NCI-H2081 (cell line): ENCODE results near the gene CD14.
"Not testable (repeated sequence)": the region's sequence is repeated elsewhere in the genome, so short reads cannot be mapped to it uniquely, and the experiment has no call there.

Experiments used
- DNase-seq, 2 experiments: peaks; one replicate each; lab custom pipeline; 2025; lab: John Stamatoyannopoulos, UW

The CD14 gene

DNA sequence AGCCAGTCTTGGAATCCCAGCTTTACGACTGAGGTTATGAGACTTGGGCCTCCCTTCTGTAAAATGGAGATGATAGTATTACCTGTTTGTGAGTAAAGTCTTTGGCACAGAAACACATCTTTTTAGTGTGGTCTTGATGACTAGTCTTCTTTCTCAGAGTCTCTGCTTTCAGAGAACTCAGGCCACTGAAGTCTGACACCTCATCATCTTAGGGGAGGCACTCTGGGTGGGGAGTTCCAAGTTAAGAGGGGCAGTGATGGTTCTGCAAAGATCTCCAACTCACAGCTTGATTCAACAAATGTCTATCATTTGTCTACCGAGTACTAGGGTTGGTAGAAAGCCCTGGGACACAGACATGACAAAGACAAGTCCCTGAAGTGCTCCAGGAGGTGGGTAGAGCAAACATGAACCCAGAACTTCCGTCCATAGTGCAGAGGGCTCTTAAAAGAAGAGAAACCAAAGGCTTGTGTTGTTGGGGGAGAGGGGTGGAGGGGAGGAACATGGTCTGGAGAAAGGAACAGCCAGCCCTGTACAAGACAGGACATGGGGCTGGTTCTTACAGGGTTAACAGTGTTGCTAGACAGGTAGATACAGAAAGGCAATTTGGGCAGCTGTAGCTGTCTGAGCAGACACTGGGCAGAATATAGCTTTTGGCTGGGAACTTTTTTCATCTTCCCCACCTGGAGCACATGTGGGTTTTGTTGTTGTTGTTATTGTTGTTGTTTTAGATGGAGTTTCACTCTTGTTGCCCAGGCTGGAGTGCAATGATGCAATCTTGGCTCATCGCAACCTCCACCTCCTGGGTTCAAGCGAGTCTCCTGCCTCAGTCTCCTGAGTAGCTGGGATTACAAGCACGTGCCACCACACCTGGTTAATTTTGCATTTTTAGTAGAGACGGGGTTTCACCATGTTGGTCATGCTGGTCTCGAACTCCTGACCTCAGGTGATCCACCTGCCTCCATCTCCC is 2.6 kb upstream of the CD14 start:
- no peak for DNase-seq

DNA sequence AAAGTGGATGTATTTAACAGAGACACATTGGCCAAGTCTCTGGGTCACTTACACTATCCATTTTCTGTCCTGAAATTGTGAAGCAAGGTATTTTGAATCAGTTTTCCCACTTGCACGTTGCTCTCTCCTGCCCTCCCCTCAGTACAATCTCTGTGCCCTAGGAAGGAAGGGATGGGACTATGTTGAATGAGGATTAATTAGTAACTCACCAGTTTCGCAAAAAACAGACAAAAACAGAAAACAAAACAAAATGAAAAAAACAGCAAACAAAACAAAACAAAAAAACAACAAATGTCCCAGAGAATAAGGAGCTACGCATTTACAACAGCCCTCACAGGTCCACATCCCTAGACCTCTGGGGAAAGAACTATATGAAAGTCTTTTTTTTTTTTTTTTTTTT is 1.1 kb upstream of the CD14 start:
- DNase-seq, result no peak

DNA sequence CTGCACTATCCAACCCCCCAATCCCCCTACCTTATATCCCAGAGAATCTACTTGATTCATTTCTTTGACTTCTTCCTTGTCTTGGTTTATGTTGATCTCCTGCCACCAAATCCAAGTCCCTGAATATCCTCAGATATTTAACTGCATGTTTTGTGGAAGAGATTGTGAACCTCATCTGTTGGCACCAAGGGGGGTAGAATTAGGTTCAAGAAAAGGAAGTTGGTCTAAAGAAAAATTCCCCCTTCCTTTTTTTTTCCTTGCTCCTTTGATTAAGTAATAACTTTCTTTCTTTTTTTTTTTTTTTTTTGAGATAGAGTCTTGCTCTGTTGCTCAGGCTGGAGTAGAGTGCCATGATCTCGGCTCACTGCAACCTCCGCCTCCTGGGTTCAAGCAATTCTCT is 526 bp upstream of the CD14 start:
- DNase-seq, result no peak

DNA sequence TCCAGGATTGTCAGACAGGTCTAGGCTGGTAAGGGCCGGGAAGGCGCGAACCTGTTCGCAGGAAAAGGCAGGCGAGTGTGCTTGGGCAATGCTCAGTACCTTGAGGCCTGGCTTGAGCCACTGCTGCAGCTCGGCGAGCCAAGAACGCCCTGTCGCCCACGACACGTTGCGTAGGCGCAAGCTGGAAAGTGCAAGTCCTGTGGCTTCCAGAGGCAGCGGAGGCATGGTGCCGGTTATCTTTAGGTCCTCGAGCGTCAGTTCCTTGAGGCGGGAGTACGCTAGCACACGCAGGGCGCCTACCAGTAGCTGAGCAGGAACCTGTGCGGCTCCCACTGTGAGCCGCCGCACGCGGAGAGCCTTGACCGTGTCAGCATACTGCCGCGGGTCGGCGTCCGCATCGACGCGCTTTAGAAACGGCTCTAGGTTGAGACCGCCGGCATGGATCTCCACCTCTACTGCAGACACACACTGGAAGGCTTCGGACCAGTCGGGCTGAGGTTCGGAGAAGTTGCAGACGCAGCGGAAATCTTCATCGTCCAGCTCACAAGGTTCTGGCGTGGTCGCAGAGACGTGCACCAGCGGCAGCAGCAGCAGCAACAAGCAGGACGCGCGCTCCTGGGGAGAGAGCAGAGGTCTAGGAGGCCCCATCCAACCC is 482 bp downstream of the CD14 start:
- no peak for DNase-seq

DNA sequence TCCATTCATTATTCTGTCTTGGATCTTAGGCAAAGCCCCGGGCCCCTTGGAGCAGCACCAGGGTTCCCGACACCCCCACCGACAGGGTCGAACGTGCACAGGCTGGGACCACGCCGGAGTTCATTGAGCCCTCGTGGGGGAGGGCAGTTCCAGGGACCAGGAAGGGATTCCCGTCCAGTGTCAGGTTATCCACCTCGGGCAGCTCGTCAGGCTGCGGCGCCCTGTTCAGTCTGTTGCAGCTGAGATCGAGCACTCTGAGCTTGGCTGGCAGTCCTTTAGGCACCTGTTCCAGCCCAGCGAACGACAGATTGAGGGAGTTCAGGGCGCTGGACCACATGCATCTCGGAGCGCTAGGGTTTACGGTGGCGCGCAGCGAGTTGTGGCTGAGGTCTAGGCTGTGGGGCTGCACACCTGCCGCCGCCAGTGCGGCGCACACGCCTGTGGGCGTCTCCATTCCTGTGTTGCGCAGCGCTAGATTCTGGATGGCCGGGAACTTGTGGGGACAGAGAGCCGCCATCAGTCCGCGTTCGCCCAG is 1.1 kb downstream of the CD14 start:
- no peak for DNase-seq

DNA sequence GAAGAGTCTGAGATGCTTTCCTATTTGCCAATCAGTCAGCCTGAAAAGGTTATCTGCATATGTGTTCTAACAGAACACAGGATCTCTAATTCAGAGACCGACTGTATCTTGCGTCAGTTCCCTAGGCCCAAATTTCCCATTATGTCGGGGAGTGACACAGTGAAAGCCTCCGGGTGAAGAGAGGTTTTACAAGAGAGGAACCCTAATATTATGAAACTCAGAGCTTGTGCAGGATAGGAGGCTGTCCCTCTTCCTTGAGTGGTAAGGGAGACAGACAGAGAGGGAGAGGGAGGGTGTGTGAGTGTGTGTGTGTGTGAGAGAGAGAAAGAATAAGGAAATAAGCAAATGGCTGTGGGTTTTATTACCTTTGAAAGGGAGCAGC is 1.9 kb downstream of the CD14 start:
- DNase-seq, result no peak

DNA sequence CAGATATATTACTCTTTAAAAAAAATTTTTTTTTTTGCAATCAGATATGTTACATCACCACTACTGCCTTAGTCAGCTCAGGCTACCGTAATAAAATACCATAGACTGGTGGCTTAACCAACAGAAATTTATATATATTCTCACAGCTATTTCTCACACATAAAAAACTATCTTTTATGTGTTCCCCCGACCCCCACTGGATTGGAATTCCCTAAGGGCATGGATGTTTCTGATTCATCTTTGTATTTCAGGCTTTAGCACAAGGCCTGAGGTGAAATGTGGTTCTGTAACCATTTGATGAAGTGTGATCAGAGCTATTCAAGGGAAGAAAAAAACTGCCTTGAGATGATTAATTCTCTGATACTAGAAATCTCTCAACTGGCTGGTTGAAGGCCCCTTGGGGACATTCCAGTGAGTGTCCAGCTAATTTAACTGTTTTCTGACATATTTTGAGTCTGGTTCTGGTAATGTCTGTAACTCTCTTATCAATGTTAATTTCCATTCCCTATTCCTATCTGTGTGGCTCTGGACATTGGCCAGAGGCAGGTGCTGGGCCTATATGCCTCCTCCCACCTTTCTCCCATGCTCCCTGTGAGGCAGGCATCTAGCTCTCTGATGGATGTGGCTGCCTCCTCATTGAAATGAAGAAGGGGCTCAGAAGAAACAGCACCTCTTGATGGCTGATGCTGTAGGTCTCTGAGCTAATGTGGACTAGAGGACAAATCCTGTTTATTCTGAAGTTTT is 2.5 kb downstream of the CD14 start:
- no peak for DNase-seq

DNA sequence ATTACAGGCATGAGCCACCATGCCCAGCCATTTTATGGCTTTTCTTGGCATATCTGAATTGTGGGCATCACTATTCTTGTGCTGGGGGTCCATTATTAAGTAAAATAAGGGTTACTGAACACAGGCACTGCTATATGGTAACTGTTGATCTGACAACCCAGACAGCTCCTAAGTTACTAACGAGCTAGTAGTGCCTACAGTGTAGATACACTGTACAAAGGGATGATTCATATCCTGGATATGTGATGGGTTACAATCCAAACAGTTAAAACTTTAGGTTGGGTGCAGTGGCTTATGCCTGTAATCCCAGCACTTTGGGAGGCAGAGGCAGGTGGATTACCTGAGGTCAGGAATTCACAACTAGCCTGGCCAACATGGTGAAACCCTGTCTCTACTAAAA is 4.3 kb downstream of the CD14 start:
- no peak for DNase-seq

DNA sequence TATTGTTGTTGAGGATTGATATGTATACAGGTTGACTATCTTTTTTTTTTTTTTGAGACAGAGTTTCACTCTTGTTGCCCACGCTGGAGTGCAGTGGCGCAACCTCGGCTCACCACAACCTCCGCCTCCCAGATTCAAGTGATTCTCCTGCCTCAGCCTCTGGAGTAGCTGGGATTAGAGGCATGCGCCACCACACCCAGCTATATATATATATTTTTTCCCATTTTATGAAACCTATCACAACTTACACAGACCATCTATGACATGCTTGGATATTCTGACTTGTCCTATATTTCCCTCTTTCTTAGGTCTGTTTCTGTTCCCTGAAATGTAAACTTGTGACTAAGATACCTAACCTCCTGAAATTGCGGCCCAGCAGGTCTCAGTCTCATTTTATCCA is 5.0 kb downstream of the CD14 start:
- no peak for DNase-seq

DNA sequence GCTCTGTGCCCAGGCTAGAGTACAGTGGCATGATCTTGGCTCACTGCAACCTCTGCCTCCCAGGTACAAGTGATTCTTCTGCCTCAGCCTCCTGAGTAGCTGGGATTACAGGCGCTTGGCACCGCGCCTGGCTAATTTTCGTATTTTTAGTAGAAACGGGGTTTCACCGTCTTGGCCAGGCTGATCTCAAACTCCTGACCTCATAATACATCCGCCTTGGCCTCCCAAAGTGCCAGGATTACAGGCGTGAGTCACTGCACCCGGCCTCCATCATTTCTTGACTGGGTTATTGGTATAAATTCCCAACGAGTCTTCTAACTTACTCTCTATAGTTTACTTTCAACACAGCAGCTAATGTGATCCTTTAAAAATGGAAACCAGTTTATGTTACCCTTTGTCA is 8.1 kb downstream of the CD14 start:
- not testable (repeated sequence) for DNase-seq

DNA sequence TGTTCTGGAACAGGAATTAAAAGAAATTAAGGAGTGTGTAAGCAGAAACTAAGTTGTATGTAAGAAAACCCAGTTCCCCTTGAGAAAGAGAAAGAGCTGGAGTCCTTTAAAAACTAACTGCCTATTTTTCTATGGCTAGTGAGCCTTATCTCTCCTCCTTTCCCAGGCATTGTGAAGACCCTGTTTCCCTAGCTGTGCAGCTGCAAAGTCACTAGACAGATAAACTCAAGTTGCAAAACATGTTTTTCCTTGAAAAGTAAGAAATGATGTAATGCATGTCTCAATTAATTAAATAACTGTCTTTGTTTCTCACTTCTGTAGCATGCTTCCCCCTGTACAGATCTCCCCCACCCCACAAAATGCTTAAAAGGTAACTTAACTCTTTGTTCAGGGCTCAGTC is 9.9 kb downstream of the CD14 start:
- DNase-seq, result not testable (repeated sequence)

DNA sequence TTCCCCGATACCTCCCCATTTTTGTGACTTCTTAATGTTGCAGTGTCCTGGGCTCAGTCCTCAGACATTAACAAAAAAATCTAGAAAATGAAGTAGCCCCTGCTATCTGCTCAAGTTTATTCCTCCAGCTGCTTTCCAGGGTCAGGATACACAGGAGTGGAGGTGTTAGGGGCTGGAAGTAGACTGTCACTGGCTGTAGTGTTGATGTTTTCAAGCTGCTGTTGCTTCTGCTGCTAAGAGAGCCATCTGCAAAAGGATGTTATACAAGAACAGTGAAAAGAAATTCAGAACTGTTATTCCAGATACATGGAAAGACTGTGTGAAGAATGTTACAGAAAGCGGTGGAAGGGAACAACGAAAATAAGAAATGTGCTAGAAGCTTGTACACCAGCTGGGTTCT is 10.7 kb downstream of the CD14 start:
- DNase-seq, result no peak

DNA sequence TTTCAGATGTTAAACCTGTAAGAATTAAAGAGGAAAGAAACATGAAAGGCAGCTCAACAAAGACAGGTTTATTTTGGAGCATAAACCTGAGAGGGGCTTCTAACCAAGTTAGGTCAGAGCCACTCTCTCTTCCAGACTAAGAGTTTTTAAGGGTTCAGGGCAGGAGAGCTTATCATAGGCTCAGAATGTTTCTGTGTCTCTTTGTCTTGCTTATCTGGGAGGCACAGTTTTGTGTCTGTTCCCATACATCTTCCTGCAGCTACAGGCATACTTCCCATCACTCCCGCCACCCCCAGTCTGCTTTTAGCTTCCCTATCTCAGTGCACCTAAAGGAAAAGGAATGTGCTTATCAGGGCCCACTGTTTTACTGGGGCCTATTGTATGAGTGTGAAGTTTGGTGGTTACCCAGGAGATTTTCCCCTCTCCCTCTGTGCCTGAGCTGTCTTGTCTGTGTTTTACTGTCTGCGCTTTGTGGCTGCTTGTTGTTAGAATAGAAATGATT is 21.9 kb downstream of the CD14 start:
- no peak for DNase-seq

DNA sequence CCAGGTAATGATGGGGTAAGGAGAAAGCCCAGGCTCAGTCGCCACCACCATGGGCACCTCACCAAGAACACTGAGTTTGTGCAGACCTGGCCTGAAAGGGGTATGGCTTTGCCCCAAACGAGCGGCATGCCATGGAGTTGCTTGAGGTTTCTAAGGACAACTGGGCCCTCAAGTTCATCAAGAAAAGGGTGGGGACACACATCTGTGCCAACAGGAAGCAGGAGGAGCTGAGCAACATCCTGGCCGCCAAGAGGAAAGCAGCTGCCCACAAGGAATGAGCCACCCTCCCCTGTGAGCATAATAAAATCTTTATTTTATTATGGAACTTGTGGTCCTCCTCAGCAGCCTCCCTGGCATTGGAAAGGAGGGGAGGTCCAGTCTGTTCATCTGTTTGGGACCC is 23.8 kb downstream of the CD14 start:
- DNase-seq, result no peak

DNA sequence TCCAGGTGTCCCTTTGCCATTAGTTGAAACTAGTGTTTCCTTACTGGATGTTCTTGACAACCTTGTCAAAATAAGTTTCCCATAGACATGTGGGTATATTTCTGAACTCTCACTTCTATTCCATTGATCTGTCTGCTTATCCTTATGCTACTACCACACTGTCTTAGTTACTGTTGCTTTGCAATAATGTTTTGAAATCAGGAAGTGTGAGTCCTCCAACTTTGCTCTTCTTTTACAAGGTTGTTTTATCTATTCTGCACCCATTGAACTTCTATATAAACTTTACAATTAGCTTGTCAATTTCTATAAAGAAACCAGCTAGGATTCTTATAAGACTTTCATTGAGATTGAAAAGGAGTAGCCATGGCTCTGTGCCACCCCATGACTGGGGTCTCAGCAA is 24.3 kb downstream of the CD14 start:
- no peak for DNase-seq

DNA sequence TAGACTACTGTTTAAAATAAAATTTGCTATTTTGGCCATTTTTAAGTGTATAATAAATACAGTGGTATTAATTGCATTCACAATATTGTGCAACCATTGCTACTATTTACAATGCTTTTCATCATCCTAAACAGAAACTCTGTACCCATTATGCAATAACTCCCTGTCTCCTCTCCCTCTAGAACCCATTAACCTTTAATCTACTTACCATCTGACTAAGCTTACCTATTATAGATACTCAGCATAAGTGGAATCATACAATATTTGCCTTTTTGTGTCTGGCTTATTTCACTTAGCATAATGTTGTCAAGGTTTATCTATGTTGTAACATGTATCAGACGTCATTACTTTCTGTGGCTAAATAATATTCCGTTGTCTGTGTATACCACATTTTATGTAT is 25.9 kb downstream of the CD14 start:
- no peak for DNase-seq

DNA sequence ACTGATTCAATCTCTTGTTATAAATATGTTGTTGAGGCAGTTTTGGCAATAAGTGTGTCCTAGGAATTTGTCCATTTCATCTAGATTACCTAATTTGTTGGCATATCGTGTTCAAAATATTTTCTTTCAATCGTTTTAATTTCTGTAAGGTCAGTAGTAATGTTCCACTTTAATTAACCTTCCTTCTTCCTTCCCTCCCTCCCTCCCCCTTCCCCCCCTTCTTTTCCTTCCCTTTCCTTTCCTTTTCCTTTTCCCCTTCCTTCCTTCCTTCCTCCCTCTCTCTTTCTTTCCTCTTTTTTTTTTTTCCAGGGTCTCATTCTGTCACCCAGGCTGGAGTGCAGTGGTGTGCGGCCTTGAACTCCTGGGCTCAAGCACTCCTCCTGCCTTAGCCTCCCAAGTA is 27.1 kb downstream of the CD14 start:
- DNase-seq, result no peak

DNA sequence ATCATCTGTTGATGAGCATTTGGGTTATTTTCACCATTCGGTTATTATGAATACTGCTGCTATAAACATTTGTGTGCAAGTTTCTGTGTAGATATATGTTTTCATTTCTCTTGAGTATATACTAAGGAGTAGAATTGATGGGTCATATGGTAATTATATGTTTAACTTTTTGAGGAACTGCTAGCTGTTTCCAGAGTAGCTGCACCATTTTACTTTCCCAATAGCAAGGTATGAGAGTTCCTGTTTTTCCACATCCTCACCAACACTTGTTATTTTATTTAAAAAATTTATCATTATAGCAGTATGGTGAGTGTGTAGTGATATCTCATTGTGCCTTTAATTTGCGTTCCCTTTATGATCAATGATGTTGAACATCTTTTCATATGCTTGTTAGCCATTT is 29.2 kb downstream of the CD14 start:
- no peak for DNase-seq

DNA sequence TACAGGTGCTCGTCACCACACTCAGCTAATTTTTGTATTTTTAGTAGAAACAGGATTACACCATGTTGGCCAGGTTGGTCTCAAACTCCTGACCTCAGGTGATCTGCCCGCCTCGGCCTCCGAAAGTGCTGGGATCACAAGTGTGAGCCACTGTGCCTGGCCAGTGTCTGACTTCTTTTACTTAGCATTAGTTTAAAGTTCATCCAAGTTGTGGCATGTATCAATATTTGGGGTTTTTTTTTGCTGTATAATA is 29.6 kb downstream of the CD14 start:
- DNase-seq, result not testable (repeated sequence)

DNA sequence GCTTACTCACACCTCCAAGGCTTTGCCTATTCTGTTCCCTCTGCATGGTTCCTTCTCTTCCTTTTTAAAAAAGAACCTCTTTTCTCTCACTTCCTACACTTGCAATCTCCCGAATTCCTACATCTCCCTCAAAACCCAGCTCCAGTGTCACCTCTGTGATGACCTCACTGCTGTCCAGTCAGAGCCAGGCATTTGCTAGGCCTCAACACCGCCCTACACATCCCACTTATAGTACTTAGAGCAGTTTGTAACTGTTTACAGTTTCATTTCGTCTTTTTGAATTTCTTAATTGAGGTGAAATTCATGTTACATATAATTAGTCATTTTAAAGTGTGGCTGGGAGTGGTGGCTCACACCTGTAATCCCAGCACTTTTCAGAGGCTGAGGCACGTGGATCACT is 30.8 kb downstream of the CD14 start:
- DNase-seq, result no peak

DNA sequence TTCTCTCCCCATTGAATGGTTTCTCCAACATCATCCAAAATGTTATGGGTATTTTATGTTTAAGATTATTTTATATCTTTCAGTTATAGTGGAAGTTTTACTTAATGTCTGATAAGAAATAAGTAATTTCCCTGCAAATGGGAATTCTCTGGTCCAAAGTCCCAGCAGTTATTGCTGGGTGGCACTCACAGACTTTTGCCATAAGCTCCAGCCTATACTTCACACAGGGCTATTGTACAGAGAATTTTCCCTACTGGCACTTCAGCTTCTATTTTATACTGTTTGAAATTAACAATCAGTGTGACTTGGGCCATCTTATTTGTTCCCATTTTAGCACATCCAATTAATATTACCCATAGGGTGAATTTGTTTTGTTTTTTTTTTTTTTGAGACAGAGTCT is 32.9 kb downstream of the CD14 start:
- DNase-seq, result no peak

DNA sequence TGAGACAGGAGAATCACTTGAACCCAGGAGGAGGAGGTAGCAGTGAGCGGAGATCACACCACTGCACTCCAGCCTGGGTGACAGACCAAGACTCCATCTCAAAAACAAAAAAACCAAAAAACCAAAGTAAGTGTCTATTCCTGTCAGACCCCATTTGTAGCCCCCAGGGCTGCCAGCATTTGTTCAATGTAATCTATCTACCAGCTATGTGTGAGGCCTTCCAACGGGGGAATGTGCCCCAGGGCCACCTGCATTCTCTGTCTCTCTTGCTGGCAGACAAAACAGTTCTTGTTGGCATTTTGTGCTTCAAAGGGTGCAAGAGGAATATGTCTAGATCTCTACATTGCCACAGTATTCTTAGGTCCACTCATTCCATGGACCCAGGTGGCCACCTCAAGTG is 34.1 kb downstream of the CD14 start:
- DNase-seq, result no peak

DNA sequence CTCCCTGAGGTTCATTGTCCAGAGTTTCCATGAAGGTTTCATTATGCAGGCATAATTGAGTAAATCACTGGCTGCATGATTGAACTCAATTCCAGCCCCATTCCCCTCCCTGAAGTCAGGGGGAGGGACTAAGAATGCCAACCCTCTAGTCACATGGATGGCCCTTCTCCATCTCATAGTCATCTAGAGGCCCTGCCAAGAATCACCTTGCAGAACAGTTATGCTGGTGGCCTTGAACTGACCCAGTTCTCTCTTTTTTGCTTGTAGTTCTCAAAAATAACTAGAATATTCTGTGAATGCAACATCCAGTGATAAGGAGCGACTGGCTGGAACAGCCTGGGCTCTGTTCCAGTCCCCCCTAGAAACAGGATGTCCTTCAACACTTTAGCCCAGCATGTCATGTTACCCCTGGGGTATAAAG is 36.6 kb downstream of the CD14 start:
- no peak for DNase-seq
